NOMO-1 treated with DMSO at 0.1 percent for 48 hours (cell line): ENCODE results near the gene CAMK2G.
A peak's percentile ranks its signal among the peaks of the same experiment; 100 is the strongest.

Experiments
- DNase-seq: peaks from one replicate; lab custom pipeline; 2025; ENCODE audit not compliant: unreplicated experiment; lab: John Stamatoyannopoulos, UW

Gene CAMK2G

GRCh38 chr10:73884017-73884416, 9.7 kb upstream of the CAMK2G start:
- DNase-seq = no peak

DNA sequence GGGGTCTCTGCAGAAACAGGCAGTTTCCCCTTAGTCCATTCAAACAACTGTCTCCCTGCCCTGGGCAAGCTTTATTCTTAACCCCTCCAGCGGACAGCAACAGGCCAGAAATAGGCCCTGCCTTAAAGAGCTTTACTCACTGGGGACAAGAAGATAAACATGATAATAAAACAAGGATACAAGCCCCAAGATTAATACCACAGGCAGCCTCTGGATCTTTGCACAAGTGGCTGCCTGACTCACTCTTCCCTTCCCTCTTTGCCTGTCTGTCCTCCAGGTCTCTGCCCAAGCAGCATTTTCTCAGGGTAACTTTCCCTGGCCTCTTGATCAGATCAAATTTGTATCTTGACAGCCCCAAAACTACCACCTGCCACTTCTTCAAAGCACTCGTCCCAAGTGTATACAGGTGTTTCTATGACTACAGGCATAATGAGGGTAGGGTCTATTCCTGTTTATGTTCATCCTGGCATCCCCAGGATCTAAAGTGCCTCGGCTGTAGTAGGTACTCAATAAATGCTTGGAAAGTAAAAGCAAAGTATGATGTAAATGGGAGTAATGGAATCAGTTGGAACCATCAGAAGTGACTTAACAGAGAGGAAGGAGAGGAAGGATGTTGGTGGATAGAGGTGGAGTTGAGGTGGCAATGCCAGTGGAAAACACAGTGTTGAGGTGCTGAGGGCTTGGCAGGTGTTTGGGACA, 7.0 kb upstream of the CAMK2G start:
- no peak for DNase-seq

DNA sequence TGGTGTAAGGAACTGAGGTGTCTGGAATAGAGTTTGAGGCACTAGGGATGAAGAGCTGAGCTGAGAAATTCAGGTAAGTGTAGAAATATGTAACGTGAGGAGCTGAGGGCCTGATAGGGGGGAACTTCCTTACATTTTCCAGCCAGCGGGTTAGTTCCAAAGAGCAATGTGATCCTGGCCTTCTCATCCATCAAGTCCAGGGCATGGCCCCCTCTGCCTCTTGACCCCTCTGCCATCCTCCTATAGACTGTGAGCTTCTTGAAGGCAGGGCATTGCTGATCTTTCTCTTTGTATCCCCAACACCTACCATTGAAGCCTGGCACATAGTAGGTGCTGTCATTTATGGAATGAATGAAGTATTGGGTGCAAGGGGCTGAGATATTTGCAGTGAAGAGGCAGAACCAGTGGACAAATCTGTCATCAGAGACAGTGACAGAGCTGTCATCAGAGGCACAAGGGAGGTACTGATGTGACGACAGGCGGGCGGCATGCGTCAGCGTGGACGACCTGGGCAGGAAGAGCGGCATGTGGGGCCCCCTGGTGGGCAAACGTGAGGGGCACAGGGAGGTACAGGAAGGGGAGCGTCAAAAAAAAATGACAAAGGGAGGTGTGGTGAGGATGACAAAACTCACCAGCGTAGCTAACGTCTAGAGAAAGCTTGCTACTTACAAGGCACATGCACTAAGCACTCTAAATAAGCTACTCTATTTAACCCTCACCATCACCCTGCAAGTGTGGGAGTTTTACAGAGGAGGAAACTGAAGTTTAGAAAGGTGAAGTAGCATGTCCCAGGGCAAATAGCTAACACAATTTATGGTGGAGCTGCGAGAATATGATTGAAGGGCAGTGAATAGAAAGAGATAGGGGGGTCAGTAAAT, 5.2 kb upstream of the CAMK2G start:
- peak; percentile 94 for DNase-seq

DNA sequence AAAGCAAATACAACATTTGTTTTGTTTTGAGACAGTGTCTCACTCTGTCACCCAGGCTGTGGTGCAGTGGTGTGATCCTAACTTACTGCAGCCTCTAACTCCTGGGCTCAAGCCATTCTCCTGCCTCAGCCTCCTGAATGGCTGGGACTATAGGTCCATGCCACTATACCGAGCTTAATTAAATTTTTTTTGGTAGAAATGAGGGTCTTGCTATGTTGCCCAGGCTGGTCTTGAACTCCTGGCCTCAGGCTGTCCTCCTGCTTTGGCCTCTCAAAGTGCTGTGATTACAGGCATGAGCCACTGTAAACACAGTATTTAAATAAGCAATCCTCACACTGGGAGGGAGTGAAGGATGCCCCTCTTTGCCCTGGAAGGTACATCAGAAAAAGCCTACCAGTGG, 4.0 kb upstream of the CAMK2G start:
- no peak for DNase-seq

- no peak for DNase-seq
These were observed 3.3 kb upstream of the CAMK2G start for GRCh38 chr10:73877533-73878160.

- no peak for DNase-seq
These were observed 2.6 kb upstream of the CAMK2G start for GRCh38 chr10:73876971-73877370.

- no peak for DNase-seq
These were observed 2.2 kb upstream of the CAMK2G start for GRCh38 chr10:73876566-73876965.

- DNase-seq = no peak
These were observed 1.8 kb upstream of the CAMK2G start for GRCh38 chr10:73876157-73876556.

DNA sequence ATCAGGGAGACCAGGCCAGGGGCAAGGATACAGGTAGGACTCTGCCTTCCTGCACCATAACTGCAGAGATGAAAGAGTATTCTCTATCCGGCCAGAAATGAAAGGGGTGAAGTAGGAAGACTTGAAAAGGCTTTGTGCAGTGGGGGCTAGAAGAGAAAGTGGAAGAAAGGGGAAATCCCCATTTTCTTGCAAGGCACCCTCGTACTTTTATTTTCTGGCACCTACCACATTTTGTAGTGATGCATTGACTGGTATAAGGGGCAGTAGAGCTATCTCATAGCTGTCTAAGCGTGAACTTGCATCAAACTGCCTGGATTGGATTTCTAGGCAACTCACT, 752 bp upstream of the CAMK2G start:
- DNase-seq = peak; percentile 48

DNA sequence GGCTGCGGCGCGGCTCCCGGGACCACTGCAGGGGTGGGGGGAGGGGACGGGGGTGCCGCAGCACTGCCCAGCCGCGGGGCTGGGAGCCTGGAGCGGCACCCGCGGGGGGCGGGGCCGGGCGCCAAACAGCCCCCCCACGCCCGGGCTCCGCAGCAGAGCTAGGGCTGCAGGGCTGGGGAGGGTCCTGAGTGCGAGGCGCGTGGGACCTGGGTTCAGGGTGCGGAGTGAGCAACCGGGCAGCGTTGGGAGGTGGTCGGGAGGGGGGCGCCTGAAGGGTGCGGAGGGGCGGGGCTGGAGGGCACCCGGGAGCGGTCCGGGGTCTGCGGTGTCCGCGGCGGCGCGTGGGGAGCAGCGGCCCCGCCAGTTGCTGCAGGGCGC, 528 bp downstream of the CAMK2G start:
- DNase-seq = no peak

- DNase-seq = no peak
These were observed 1.1 kb downstream of the CAMK2G start for GRCh38 chr10:73873142-73873837.

DNA sequence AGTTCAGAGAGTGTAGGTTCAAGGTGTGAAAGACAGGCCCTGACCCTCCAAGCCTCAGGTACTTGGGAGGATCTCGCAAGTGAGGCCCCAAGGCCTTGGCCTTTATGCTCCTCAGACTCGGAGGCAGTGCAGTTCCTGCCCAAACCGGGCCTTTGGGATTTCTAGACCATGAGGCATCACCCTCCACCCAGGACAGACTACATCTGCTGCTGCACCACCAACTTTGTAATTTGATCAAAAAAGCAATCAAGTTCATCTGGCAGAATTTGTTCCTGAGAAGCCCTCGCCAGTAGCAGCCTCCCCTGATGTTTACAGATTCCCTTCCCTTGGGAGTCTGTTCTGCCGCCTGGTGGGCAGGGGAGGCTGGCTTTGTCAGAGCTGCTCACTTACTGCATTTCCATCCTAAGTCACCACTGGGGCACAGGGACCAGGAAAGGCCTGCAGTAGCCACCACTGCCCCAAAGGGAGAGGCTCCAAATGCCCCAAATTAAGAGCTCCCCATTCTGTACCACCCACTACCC, 2.1 kb downstream of the CAMK2G start:
- DNase-seq = no peak

DNA sequence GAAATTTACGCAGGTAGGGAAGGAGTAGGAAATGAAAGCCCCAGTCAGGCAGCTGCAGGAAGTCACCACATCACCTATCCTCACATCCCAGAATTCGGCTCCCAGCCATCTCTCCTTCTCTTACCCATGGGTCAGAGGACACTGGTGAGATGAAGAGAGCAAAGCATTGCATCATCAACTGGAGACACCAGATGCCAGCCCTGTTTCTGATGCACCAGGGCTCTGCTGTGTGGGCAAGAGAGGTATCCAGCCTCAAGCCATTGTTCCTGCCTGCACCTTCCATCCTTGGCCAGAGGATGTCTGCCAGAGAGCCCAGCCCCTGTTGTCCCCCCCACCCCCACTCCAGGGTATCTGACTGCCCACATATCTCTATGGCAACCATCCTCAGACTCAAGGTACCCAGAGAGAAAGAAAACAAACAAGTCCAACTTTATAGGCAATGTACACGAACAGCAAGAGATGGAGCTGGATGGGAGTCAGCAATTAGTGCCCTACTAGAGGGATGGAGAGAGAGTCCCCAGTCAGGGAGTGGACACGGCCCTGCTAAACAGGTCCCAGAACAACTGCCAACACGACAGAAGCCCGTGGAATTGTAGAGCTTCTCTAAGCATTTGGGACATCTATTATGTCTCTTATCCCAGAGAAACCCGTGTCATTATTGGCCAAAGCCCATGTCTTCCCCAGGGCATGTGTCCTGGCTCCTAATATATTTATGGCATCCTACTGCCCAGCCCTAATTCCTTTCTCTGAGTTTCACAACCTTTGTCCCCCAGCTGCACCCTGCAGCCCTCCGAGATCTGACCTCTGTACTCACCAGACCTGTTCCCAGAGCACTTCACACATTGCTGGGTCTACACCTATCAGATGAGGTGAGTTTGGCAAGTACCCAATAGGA, 2.8 kb downstream of the CAMK2G start:
- DNase-seq = no peak

DNA sequence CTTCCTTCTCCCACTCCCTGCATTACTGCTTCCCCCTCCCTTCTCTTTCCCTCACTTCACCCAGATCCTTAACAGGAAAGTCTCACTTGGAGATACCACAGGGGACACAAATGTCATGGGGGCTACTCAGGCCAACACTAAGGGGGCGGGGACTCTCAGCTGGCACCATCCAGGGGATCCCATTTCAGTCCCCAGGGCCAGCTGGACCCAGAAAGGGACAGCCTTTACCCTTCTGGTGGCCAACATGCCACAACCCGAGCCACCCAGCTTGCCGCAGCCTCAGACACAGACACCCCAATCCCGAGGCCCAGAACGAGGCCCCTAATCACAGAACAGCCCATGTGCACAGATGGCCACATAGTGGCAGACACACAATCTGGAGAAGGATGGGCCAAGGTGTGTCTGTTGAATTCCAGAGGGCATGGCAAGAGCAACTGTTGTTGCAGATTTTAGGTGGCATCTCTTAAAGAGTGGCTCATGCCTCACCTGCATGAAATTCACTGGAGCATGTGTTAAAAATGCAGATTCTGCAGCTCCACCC, 5.6 kb downstream of the CAMK2G start:
- no peak for DNase-seq

GRCh38 chr10:73867871-73868631, 6.3 kb downstream of the CAMK2G start:
- DNase-seq = no peak

DNA sequence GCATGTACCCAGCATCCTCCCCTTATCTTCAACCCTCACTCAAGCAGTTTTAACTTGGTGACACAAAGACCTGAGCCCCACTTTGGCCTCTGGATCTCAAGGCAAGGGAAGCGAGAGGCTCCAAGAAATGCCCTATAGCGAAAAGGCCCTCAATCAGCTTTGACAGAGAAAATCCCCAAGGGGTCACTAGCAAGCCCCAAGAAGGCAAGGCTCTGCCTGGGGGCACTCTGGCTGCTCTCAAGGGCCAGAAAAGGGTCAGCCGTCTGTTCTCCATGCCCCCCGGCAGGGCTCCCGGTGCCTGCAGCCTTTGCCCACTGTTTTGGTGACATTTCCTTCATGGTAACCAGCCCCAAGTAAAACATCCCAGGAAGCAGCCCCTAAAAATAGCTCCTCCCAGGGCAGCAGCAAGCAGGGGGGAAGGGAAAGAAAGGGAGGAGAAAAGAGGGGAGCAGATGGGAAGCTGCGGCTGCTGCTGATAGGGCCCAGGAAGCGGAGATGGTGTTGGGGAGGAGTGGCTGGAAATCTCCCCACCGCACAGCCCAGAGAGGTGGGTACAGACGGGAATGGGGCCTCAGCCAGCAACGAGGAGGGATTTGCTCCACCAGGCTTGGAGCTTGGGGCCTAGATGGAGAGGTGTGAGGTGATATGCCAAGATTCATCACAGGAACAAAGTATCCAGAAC, 7.1 kb downstream of the CAMK2G start:
- no peak for DNase-seq

GRCh38 chr10:73866621-73867020, 7.7 kb downstream of the CAMK2G start:
- DNase-seq = no peak
